Fibroblast of villous mesenchyme (primary cell): ENCODE measurements around the gene PEX3. TPM values are rescaled to one million over a fixed set of nuclear protein-coding genes. Genes with fewer than 3 reads are reported as not detected.
"Not testable (repeated sequence)": the region's sequence is repeated elsewhere in the genome, so short reads cannot be mapped to it uniquely, and the experiment has no call there.

Experiments
- DNase-seq: peaks from one replicate; pipeline ENCODE4 v3.0.0-alpha.2; 2010; ENCODE audit warnings: low read depth
- H3K4me3 ChIP-seq: 2 replicates; pipeline ENCODE4 v1.5.1; 2011; ENCODE audit warnings: low read depth, mild to moderate bottlenecking, low read length
- CTCF ChIP-seq: IDR thresholded peaks from 2 replicates; pipeline ENCODE4 v1.5.1; 2012; ENCODE audit warnings: low read depth, mild to moderate bottlenecking, low read length; ENCODE audit not compliant: insufficient read depth
- total RNA-seq: library from RNA; depleted of rRNA; stranded (reverse); fragments of >200 nt; gene quantifications from 2 replicates; pipeline ENCODE4 v1.2.3, GENCODE V29; 2012

Gene PEX3
- total RNA-seq, 1 donor, result 24.6 TPM

- TF ChIP-seq CTCF, result no peak
- no peak overlapping the region for H3K4me3 ChIP-seq
- DNase-seq, result no peak
These were observed 7.5 kb upstream of the PEX3 start for GRCh38 chr6:143443096-143443495.

DNA sequence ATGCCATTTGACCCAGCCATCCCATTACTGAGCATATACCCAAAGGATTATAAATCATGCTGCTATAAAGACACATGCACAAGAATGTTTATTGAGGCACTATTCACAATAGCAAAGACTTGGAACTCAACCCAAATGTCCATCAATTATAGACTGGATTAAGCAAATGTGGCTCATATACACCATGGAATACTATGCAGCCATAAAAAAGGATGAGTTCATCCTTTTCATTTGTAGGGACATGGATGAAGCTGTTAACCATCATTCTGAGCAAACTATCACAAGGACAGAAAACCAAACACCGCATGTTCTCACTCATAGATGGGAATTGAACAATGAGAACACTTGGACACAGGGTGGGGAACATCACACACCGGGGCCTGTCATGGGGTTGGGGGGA lies 2.7 kb upstream of the PEX3 start:
- H3K4me3 ChIP-seq, DNase-seq: not testable (repeated sequence)

DNA sequence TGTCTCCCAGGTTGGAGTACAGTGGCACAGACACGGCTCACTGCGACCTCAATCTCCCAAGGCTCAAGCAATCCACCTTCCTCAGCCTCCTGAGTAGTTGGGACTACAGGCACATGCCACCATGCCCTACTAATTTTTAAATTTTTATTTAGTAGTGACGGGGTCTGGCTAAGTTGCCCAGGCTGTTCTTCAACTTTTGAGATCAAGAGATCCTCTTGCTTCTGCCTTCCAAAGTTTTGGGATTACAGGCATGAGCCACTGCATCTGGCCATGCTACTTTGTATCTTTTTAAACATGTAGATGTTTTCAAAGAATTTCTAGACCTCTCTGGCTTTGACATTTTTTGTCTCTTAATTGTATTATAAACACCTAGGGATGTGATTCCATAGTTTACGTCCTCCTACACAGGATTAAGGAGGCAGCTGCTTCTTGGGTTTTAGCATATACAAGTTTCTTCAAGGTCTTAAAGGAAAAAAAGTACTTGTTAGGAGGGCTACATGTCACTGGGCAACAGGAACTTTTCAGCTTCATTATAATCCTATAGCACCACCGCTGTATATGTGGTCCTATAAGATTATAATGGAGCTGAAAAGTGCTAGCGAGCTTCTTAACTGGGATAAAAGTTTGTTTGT lies 1.4 kb upstream of the PEX3 start:
- H3K4me3 ChIP-seq, result peak overlapping the region; percentile 99
- DNase-seq, result no peak
- TF ChIP-seq CTCF, result no peak

- DNase-seq, result peak; percentile 19
- H3K4me3 ChIP-seq, result peak overlapping the region; percentile 99
- TF ChIP-seq CTCF, result no peak
These were observed 722 bp upstream of the PEX3 start for GRCh38 chr6:143449714-143450452.

DNA sequence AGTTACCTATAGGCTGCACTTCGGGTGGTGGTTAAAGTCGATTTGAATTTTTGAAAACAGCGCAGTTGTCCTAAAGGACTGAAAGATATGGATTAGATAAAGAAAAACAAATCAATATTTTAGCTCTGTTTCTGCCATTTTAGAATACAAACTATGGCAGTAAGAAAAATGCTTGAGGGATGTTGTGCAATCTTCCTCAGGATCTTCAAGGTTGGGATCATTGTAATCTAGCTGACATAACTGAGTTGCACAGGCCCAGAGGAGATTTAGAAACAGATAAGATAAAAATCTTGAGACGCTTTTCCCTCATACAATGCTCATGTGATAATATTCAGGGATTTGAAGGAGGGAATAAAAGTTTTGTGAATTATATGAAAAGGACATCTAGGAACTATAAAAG lies 926 bp downstream of the PEX3 start:
- peak; percentile 19 for DNase-seq
- H3K4me3 ChIP-seq, result peak overlapping the region; percentile 99
- TF ChIP-seq CTCF, result no peak

DNA sequence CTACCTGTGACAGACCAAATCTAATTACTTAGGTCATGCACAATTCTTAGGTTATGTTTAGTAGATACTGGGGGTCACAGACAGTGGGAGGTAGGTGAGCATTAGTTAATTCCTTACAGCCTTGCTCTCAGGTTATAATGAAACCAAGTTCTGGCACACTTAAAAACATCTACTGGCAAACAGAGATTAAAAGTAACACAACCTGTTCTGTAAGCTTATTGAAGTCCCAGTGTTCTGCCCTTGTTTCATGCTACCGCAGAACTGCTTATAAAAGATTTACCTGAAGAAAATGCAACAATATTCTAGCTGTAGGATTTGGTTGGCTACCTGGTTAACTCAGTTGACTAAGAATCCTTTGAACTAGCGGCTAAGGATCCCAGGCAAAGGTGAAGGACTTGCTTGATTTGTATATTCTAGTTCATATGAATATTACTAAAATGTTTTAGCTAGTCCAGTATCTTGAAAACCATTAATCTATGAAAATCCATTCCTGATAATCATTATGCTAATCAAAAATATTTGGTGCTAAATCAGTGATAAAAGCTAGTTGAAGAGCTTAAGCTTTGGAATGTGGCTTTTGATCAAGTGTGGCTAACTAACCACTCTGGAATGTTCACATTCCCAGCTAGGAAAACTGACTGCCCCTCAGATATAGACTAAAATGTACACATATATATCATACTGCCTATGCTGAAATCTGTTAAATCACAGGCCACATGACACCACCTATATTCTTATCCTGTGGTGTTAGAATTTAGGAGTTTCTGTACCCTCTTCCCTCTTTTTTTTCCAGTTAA lies 7.2 kb downstream of the PEX3 start:
- TF ChIP-seq CTCF, result no peak
- H3K4me3 ChIP-seq, result no peak overlapping the region
- DNase-seq, result peak; percentile 11

- no peak overlapping the region for H3K4me3 ChIP-seq
- no peak for DNase-seq
- no peak for TF ChIP-seq CTCF
These were observed 14.9 kb downstream of the PEX3 start for GRCh38 chr6:143465546-143465945.
